GM23338 (cell line): ENCODE data around the gene AGXT2. TPM values are rescaled to one million over a fixed set of nuclear protein-coding genes. Genes with fewer than 3 reads are reported as not detected.

Experiments
- ATAC-seq: fragments of 200-7000 bp; cut with Tn5 transposase; 3 replicates; pipeline ENCODE4 v1.9.1; 2020
- DNase-seq: peaks from one replicate; pipeline ENCODE4 v3.0.0-alpha.2; 2015; ENCODE audit warnings: low spot score
- H2AFZ ChIP-seq: fragments of 200-600 bp; sonication (generic); 2 replicates; pipeline ENCODE4 v1.8.0; 2016; ENCODE audit warnings: antibody characterized with exemption, mild to moderate bottlenecking, moderate library complexity
- H3F3A ChIP-seq: fragments of 200-600 bp; sonication (generic); replicated peaks from 2 replicates; pipeline ENCODE4 v1.8.0; 2017; ENCODE audit warnings: antibody characterized with exemption, mixed run types, low read depth
- H3K27ac ChIP-seq: fragments of 200-600 bp; sonication (generic); 2 replicates; pipeline ENCODE4 v1.6.1; 2016; ENCODE audit warnings: low read depth
- H3K27me3 ChIP-seq: fragments of 200-600 bp; sonication (generic); 2 replicates; pipeline ENCODE4 v1.8.0; 2016; ENCODE audit warnings: mild to moderate bottlenecking, mixed run types, moderate library complexity; ENCODE audit not compliant: insufficient read depth
- H3K36me3 ChIP-seq: fragments of 200-600 bp; sonication (generic); 2 replicates; pipeline ENCODE4 v1.8.0; 2016; ENCODE audit warnings: mild to moderate bottlenecking; ENCODE audit not compliant: insufficient read depth
- H3K4me1 ChIP-seq: fragments of 200-600 bp; sonication (generic); 2 replicates; pipeline ENCODE4 v1.8.0; 2016; ENCODE audit warnings: mild to moderate bottlenecking, moderate library complexity; ENCODE audit not compliant: insufficient read depth
- H3K4me2 ChIP-seq: fragments of 200-600 bp; sonication (generic); 2 replicates; pipeline ENCODE4 v1.7.1; 2017; ENCODE audit warnings: mixed run types
- H3K4me3 ChIP-seq: fragments of 200-600 bp; sonication (generic); 2 replicates; pipeline ENCODE4 v1.6.1; 2016; ENCODE audit warnings: mixed run types
- H3K79me2 ChIP-seq: fragments of 200-600 bp; sonication (generic); replicated peaks from 2 replicates; pipeline ENCODE4 v1.8.0; 2017; ENCODE audit warnings: mild to moderate bottlenecking; ENCODE audit not compliant: insufficient read depth
- H3K9me2 ChIP-seq: fragments of 200-600 bp; sonication (generic); 2 replicates; pipeline ENCODE4 v1.8.0; 2017; ENCODE audit not compliant: insufficient read depth
- H4K20me1 ChIP-seq: fragments of 200-600 bp; sonication (generic); replicated peaks from 2 replicates; pipeline ENCODE4 v1.8.0; 2017; ENCODE audit warnings: mild to moderate bottlenecking; ENCODE audit not compliant: insufficient read depth
- H3K27ac Mint-ChIP-seq: 2 replicates; pipeline ENCODE4 v1.8.0; 2020; ENCODE audit warnings: inconsistent platforms, mild to moderate bottlenecking, moderate library complexity, mixed read lengths
- H3K27me3 Mint-ChIP-seq: 3 replicates; pipeline ENCODE4 v1.8.0; 2022; ENCODE audit warnings: low read depth, mild to moderate bottlenecking, moderate library complexity, mixed read lengths, inconsistent platforms; ENCODE audit not compliant: insufficient read depth, poor library complexity
- H3K36me3 Mint-ChIP-seq: 3 replicates; pipeline ENCODE4 v1.8.0; 2021; ENCODE audit warnings: low read depth, mild to moderate bottlenecking, inconsistent platforms, moderate library complexity, mixed read lengths
- H3K4me1 Mint-ChIP-seq: 3 replicates; pipeline ENCODE4 v1.8.0; 2020; ENCODE audit warnings: mild to moderate bottlenecking, inconsistent platforms, mixed read lengths
- H3K4me3 Mint-ChIP-seq: 3 replicates; pipeline ENCODE4 v1.8.0; 2021; ENCODE audit warnings: moderate library complexity, mild to moderate bottlenecking, inconsistent platforms, mixed read lengths
- H3K9me3 Mint-ChIP-seq: 3 replicates; pipeline ENCODE4 v1.8.0; 2020; ENCODE audit warnings: moderate library complexity, mild to moderate bottlenecking, inconsistent platforms, mixed read lengths
- CREB1 ChIP-seq: fragments of 250-450 bp; sonication (Bioruptor Pico); IDR thresholded peaks from 2 replicates; pipeline ENCODE4 v1.5.0; 2020; ENCODE audit warnings: low read depth, mild to moderate bottlenecking, moderate library complexity
- ETS1 ChIP-seq: IDR thresholded peaks from 2 replicates; pipeline ENCODE4 v1.6.1; 2016; ENCODE audit warnings: antibody characterized with exemption
- EZH2 ChIP-seq: fragments of 200-600 bp; sonication (generic); IDR thresholded peaks from one replicate; pipeline ENCODE4 v1.8.0; 2017; ENCODE audit warnings: antibody characterized with exemption, mild to moderate bottlenecking, low read depth; ENCODE audit not compliant: unreplicated experiment
- EZH2phosphoT487 ChIP-seq: fragments of 200-600 bp; sonication (generic); IDR thresholded peaks from one replicate; pipeline ENCODE4 v1.8.1; 2018; ENCODE audit warnings: antibody characterized with exemption; ENCODE audit not compliant: unreplicated experiment
- JUNB ChIP-seq: IDR thresholded peaks from one replicate; pipeline ENCODE4 v1.6.1; 2016; ENCODE audit warnings: antibody characterized with exemption; ENCODE audit not compliant: unreplicated experiment
- NANOG ChIP-seq: IDR thresholded peaks from 2 replicates; pipeline ENCODE4 v1.6.1; 2016; ENCODE audit warnings: antibody characterized with exemption, borderline replicate concordance
- POLR2AphosphoS5 ChIP-seq: IDR thresholded peaks from 2 replicates; pipeline ENCODE4 v1.6.1; 2016; ENCODE audit warnings: antibody characterized with exemption, low read depth
- REST ChIP-seq: IDR thresholded peaks from one replicate; pipeline ENCODE4 v1.6.1; 2018; ENCODE audit warnings: antibody characterized with exemption; ENCODE audit not compliant: unreplicated experiment
- STAT1 ChIP-seq: IDR thresholded peaks from one replicate; pipeline ENCODE4 v1.6.1; 2016; ENCODE audit warnings: antibody characterized with exemption; ENCODE audit not compliant: unreplicated experiment
- ZNF114 ChIP-seq: fragments of 250-450 bp; sonication (Bioruptor Pico); IDR thresholded peaks from 2 replicates; pipeline ENCODE4 v1.5.0; 2020; ENCODE audit warnings: mild to moderate bottlenecking, moderate library complexity
- ZNF331 ChIP-seq: fragments of 250-450 bp; sonication (Bioruptor Pico); IDR thresholded peaks from 2 replicates; pipeline ENCODE4 v1.5.0; 2020; ENCODE audit warnings: low read depth, mild to moderate bottlenecking, moderate library complexity
- polyA plus RNA-seq: library from polyadenylated mRNA; unstranded; fragments of >200 nt; fragmentation: Nextera tagmentation; extraction: Ambion mirVana; gene quantifications from 2 replicates; pipeline ENCODE4 v1.2.1, GENCODE V29; 2016
- total RNA-seq: library from RNA; depleted of rRNA; stranded (reverse); fragments of >200 nt; shearing (Covaris generic); gene quantifications from 2 replicates; pipeline ENCODE4 v1.2.3, GENCODE V29; 2014
- TF ChIP-seq, protein P1 (sequence below), 2 experiments: fragments of 200-600 bp in 1 of 2; sonication (generic) in 1 of 2; conservative IDR thresholded peaks; 2 replicates each; pipeline versions ENCODE4 v1.5.1 to v1.6.1; 2016 to 2017; ENCODE audit warnings: antibody characterized with exemption in 2 of 2, low read depth in 2 of 2, mild to moderate bottlenecking in 2 of 2, moderate library complexity in 1 of 2
- TF ChIP-seq, protein P2 (sequence below): fragments of 250-450 bp; sonication (Bioruptor Pico); IDR thresholded peaks from 2 replicates; pipeline ENCODE4 v1.5.0; 2020; ENCODE audit warnings: mild to moderate bottlenecking, moderate library complexity

AGXT2 gene
- total and polyA plus RNA-seq, 2 experiments from 2014 or later, result not detected

DNA sequence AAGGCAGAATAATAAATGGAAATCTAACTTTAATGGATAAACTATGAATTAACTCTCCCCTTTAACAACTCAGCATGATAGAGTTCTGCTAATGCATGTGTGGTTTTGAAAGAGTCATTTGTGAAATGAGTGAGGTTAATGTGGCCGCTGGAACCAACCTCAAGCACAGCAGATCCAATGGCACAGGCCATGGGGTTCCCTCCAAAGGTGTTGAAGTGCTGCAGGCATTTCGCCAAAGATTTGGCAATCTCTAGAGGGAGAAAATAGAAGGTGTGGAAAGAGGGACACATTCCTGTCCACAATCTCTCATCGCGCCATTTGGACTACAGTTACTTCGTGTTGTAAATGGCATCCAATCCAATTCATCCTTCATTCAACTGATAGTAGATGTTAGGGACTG is 35.0 kb downstream of the AGXT2 start:
- no peaks in the 10 kb centered on the region for H3F3A ChIP-seq
- H3K4me1 ChIP-seq, result no peaks in the 10 kb centered on the region
- no peaks in the 10 kb centered on the region for H3K79me2 ChIP-seq
- H3K9me2 ChIP-seq, result 0 out of 2 replicates have a peak, but pooled peaks cover 7% of the 10 kb centered on the region
- no peak overlapping the region for H3K27ac Mint-ChIP-seq
- H3K4me1 Mint-ChIP-seq, result no peaks in the 10 kb centered on the region
- no peak overlapping the region for H3K4me3 ChIP-seq
- H3K27me3 Mint-ChIP-seq, result peaks cover 4% of the 10 kb centered on the region
- no peak overlapping the region for H3K27ac ChIP-seq
- TF ChIP-seq, protein P1, sequence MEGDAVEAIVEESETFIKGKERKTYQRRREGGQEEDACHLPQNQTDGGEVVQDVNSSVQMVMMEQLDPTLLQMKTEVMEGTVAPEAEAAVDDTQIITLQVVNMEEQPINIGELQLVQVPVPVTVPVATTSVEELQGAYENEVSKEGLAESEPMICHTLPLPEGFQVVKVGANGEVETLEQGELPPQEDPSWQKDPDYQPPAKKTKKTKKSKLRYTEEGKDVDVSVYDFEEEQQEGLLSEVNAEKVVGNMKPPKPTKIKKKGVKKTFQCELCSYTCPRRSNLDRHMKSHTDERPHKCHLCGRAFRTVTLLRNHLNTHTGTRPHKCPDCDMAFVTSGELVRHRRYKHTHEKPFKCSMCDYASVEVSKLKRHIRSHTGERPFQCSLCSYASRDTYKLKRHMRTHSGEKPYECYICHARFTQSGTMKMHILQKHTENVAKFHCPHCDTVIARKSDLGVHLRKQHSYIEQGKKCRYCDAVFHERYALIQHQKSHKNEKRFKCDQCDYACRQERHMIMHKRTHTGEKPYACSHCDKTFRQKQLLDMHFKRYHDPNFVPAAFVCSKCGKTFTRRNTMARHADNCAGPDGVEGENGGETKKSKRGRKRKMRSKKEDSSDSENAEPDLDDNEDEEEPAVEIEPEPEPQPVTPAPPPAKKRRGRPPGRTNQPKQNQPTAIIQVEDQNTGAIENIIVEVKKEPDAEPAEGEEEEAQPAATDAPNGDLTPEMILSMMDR (conservative IDR thresholded peaks at IDR 0.05; ENCODE audit: low read depth in 2 of 2), result no peak
- no peak for TF ChIP-seq ETS1
- no peak for TF ChIP-seq EZH2phosphoT487
- TF ChIP-seq EZH2, result no peak
- TF ChIP-seq, protein P2, sequence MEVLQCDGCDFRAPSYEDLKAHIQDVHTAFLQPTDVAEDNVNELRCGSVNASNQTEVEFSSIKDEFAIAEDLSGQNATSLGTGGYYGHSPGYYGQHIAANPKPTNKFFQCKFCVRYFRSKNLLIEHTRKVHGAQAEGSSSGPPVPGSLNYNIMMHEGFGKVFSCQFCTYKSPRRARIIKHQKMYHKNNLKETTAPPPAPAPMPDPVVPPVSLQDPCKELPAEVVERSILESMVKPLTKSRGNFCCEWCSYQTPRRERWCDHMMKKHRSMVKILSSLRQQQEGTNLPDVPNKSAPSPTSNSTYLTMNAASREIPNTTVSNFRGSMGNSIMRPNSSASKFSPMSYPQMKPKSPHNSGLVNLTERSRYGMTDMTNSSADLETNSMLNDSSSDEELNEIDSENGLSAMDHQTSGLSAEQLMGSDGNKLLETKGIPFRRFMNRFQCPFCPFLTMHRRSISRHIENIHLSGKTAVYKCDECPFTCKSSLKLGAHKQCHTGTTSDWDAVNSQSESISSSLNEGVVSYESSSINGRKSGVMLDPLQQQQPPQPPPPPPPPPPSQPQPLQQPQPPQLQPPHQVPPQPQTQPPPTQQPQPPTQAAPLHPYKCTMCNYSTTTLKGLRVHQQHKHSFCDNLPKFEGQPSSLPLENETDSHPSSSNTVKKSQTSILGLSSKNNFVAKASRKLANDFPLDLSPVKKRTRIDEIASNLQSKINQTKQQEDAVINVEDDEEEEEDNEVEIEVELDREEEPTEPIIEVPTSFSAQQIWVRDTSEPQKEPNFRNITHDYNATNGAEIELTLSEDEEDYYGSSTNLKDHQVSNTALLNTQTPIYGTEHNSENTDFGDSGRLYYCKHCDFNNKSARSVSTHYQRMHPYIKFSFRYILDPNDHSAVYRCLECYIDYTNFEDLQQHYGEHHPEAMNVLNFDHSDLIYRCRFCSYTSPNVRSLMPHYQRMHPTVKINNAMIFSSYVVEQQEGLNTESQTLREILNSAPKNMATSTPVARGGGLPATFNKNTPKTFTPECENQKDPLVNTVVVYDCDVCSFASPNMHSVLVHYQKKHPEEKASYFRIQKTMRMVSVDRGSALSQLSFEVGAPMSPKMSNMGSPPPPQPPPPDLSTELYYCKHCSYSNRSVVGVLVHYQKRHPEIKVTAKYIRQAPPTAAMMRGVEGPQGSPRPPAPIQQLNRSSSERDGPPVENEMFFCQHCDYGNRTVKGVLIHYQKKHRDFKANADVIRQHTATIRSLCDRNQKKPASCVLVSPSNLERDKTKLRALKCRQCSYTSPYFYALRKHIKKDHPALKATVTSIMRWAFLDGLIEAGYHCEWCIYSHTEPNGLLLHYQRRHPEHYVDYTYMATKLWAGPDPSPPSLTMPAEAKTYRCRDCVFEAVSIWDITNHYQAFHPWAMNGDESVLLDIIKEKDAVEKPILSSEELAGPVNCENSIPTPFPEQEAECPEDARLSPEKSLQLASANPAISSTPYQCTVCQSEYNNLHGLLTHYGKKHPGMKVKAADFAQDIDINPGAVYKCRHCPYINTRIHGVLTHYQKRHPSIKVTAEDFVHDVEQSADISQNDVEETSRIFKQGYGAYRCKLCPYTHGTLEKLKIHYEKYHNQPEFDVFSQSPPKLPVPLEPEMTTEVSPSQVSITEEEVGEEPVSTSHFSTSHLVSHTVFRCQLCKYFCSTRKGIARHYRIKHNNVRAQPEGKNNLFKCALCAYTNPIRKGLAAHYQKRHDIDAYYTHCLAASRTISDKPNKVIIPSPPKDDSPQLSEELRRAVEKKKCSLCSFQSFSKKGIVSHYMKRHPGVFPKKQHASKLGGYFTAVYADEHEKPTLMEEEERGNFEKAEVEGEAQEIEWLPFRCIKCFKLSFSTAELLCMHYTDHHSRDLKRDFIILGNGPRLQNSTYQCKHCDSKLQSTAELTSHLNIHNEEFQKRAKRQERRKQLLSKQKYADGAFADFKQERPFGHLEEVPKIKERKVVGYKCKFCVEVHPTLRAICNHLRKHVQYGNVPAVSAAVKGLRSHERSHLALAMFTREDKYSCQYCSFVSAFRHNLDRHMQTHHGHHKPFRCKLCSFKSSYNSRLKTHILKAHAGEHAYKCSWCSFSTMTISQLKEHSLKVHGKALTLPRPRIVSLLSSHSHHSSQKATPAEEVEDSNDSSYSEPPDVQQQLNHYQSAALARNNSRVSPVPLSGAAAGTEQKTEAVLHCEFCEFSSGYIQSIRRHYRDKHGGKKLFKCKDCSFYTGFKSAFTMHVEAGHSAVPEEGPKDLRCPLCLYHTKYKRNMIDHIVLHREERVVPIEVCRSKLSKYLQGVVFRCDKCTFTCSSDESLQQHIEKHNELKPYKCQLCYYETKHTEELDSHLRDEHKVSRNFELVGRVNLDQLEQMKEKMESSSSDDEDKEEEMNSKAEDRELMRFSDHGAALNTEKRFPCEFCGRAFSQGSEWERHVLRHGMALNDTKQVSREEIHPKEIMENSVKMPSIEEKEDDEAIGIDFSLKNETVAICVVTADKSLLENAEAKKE, result no peak
- no peak for TF ChIP-seq JUNB
- TF ChIP-seq STAT1, result no peak
- TF ChIP-seq ZNF331 (CRISPR knock-in tag), result no peak
- no peak for TF ChIP-seq NANOG
- TF ChIP-seq REST, result no peak
- TF ChIP-seq ZNF114, result no peak
- no peak for TF ChIP-seq CREB1 (CRISPR knock-in tag)
- no peak for TF ChIP-seq POLR2AphosphoS5
- H3K27me3 ChIP-seq, result no peaks in the 10 kb centered on the region
- H3K36me3 ChIP-seq, result no peaks in the 10 kb centered on the region
- H3K4me2 ChIP-seq, result no peak overlapping the region
- ATAC-seq (no peak), DNase-seq (no peak)
- no peak overlapping the region for H3K4me3 Mint-ChIP-seq
- no peaks in the 10 kb centered on the region for H4K20me1 ChIP-seq
- H3K36me3 Mint-ChIP-seq, result no peaks in the 10 kb centered on the region
- H2AFZ ChIP-seq, result no peak overlapping the region
- no peaks in the 10 kb centered on the region for H3K9me3 Mint-ChIP-seq
